Endothelial cell of umbilical vein (primary cell): Measurements from ENCODE around the gene SIDT1. TPM values are rescaled to one million over a fixed set of nuclear protein-coding genes. Genes with fewer than 3 reads are reported as not detected.

Experiments
- BruUV-seq: library from RNA; stranded (reverse); fragments of 400-500 nt; replicated peaks from 2 replicates; lab custom pipeline; 2021; lab: Mats Ljungman, UMichigan
- CTCF ChIA-PET: fragments of 300-600, 350-600 bp; sonication (Branson Sonifier 250); formaldehyde crosslinking; loops from one replicate; lab custom pipeline; 2021; ENCODE audit warnings: antibody characterized with exemption, inconsistent platforms; lab: Charles Lee
- POLR2A ChIA-PET: fragments of 300-600, 350-600 bp; sonication (Branson Sonifier 250); formaldehyde crosslinking; loops from one replicate; lab custom pipeline; 2021; ENCODE audit warnings: antibody characterized with exemption, inconsistent platforms; lab: Charles Lee
- DNase-seq: peaks from one replicate; pipeline ENCODE4 v3.0.0-alpha.2; 2011; ENCODE audit warnings: low read depth, low spot score
- FAIRE-seq: peaks from 2 replicates; lab custom pipeline; 2011; peaks lifted over from hg19 to GRCh38; lab: Jason Lieb, UNC
- H2AFZ ChIP-seq: 2 replicates; pipeline ENCODE4 v1.6.0; 2012; ENCODE audit warnings: low read depth, low read length, control low read depth, inconsistent platforms
- H3K27ac ChIP-seq: 2 replicates; pipeline ENCODE4 v1.5.1; 2011; ENCODE audit warnings: low read depth, mild to moderate bottlenecking, control low read depth, low read length, moderate library complexity; ENCODE audit not compliant: insufficient read depth
- H3K27me3 ChIP-seq, 2 experiments: 2 replicates each; pipeline versions ENCODE4 v1.6.0 to v1.6.1; 2011; ENCODE audit warnings: low read length in 2 of 2, mixed read lengths in 1 of 2; ENCODE audit not compliant: control insufficient read depth in 2 of 2, insufficient read depth in 2 of 2
- H3K36me3 ChIP-seq, 2 experiments: 2 replicates in 1 of 2; 3 replicates in 1 of 2; pipeline ENCODE4 v1.5.1; 2011; ENCODE audit warnings: low read length in 2 of 2, mild to moderate bottlenecking in 1 of 2, moderate library complexity in 1 of 2; ENCODE audit not compliant: control insufficient read depth in 2 of 2, insufficient read depth in 2 of 2; ENCODE audit errors: extremely low read depth in 1 of 2
- H3K4me1 ChIP-seq: 3 replicates; pipeline ENCODE4 v1.5.1; 2011; ENCODE audit warnings: mild to moderate bottlenecking, low read length; ENCODE audit not compliant: control insufficient read depth, insufficient read depth; ENCODE audit errors: extremely low read depth
- H3K4me2 ChIP-seq: 2 replicates; pipeline ENCODE4 v1.6.1; 2011; ENCODE audit warnings: low read length, control low read depth, mixed read lengths; ENCODE audit not compliant: insufficient read depth
- H3K4me3 ChIP-seq, 3 experiments: fragments of 200-600 bp in 1 of 3; sonication (generic), shearing (Covaris generic) in 1 of 3; replicated peaks in 1 of 3; 2 replicates each; pipeline ENCODE4 v1.5.1; 2011 to 2016; ENCODE audit warnings: control low read depth in 3 of 3, low read length in 3 of 3, mild to moderate bottlenecking in 2 of 3, inconsistent platforms in 1 of 3, low read depth in 1 of 3, moderate library complexity in 1 of 3; ENCODE audit not compliant: insufficient read depth in 1 of 3
- H3K79me2 ChIP-seq: 2 replicates; pipeline ENCODE4 v1.6.0; 2012; ENCODE audit warnings: low read length, inconsistent platforms; ENCODE audit not compliant: control insufficient read depth, insufficient read depth
- H3K9ac ChIP-seq: replicated peaks from 2 replicates; pipeline ENCODE3; 2011; ENCODE audit warnings: low read length, control low read depth; ENCODE audit not compliant: insufficient read depth; ENCODE audit errors: extremely low read depth
- H3K9me1 ChIP-seq: replicated peaks from 3 replicates; pipeline ENCODE4 v1.6.0; 2011; ENCODE audit warnings: mild to moderate bottlenecking, low read length; ENCODE audit not compliant: control insufficient read depth, insufficient read depth; ENCODE audit errors: extremely low read depth
- H3K9me3 ChIP-seq: replicated peaks from 2 replicates; pipeline ENCODE4 v1.5.1; 2012; ENCODE audit warnings: low read length, inconsistent platforms; ENCODE audit not compliant: control insufficient read depth, insufficient read depth
- H4K20me1 ChIP-seq: replicated peaks from 2 replicates; pipeline ENCODE3; 2011; ENCODE audit warnings: mild to moderate bottlenecking, low read length; ENCODE audit not compliant: control insufficient read depth, insufficient read depth; ENCODE audit errors: extremely low read depth
- EZH2 ChIP-seq: IDR thresholded peaks from 2 replicates; pipeline ENCODE4 v1.6.1; 2012; ENCODE audit warnings: borderline replicate concordance, low read depth, mild to moderate bottlenecking, moderate library complexity, low read length, inconsistent platforms; ENCODE audit not compliant: severe bottlenecking
- FOS ChIP-seq: IDR thresholded peaks from 2 replicates; pipeline ENCODE4 v1.6.1; 2011; ENCODE audit warnings: mild to moderate bottlenecking, low read length, moderate library complexity, borderline replicate concordance; ENCODE audit not compliant: insufficient read depth
- GATA2 ChIP-seq: IDR thresholded peaks from 2 replicates; pipeline ENCODE4 v1.7.0; 2011; ENCODE audit warnings: low read depth, mild to moderate bottlenecking, moderate library complexity, mixed read lengths, low read length; ENCODE audit not compliant: insufficient read length, insufficient read depth
- JUN ChIP-seq: IDR thresholded peaks from 2 replicates; pipeline ENCODE4 v1.6.1; 2011; ENCODE audit warnings: borderline replicate concordance, low read depth; ENCODE audit not compliant: insufficient read length, insufficient read depth
- MYC ChIP-seq: IDR thresholded peaks from one replicate; pipeline ENCODE4 v1.6.1; 2011; ENCODE audit warnings: mild to moderate bottlenecking, low read depth, low read length
- POLR2A ChIP-seq: IDR thresholded peaks from 2 replicates; pipeline ENCODE4 v1.6.1; 2012; ENCODE audit warnings: low read depth, mild to moderate bottlenecking, control low read depth, low read length
- POLR2AphosphoS5 ChIP-seq: IDR thresholded peaks from 2 replicates; pipeline ENCODE4 v1.6.1; 2012; ENCODE audit warnings: low read depth, mild to moderate bottlenecking, control low read depth, low read length, moderate library complexity; ENCODE audit not compliant: insufficient read depth
- dilution Hi-C: fragments of 300-500 bp; cut with MboI; formaldehyde crosslinking; loops from one replicate; pipeline ENCODE4 v1.15.0; 2019; ENCODE audit warnings: low sequenced_read_pairs; ENCODE audit not compliant: extremely low pct_ligation_motif_present
- intact Hi-C: fragments of 100-400 bp; cut with micrococcal nuclease; formaldehyde crosslinking; loops from one replicate; pipeline ENCODE4 v1.10.0; 2022
- polyA plus RNA-seq, 4 experiments: library from polyadenylated mRNA; depleted of rRNA in 3 of 4; stranded (reverse) in 3 of 4; unstranded in 1 of 4; fragments of >200 nt; gene quantifications; 2 replicates each; pipeline versions ENCODE4 v1.2.1 to v1.2.3, GENCODE V29; 2011 to 2012; ENCODE audit warnings: missing spikeins in 1 of 4
- total RNA-seq: library from RNA; stranded (reverse); gene quantifications from 2 replicates; pipeline ENCODE4 v1.2.3, GENCODE V29; 2021
- TF ChIP-seq, protein P1 (sequence below), 2 donors: IDR thresholded peaks; 1 replicate in 1 of 2; 2 replicates in 1 of 2; pipeline ENCODE4 v1.5.1; 2011; ENCODE audit warnings: low read length in 2 of 2, mild to moderate bottlenecking in 2 of 2, moderate library complexity in 2 of 2, control low read depth in 1 of 2, inconsistent platforms in 1 of 2, low read depth in 1 of 2; ENCODE audit not compliant: insufficient read depth in 1 of 2; ENCODE audit errors: extremely low read depth in 1 of 2
- TF ChIP-seq, protein P2 (sequence below): IDR thresholded peaks from 2 replicates; pipeline ENCODE4 v1.6.1; 2011; ENCODE audit not compliant: insufficient read depth, insufficient read length

Gene SIDT1
- total and polyA plus RNA-seq, 2 donors (not counting 3 experiments of a cell fraction or from before 2014, with no cell fraction given), result 0.07 TPM; not detected in 1

DNA sequence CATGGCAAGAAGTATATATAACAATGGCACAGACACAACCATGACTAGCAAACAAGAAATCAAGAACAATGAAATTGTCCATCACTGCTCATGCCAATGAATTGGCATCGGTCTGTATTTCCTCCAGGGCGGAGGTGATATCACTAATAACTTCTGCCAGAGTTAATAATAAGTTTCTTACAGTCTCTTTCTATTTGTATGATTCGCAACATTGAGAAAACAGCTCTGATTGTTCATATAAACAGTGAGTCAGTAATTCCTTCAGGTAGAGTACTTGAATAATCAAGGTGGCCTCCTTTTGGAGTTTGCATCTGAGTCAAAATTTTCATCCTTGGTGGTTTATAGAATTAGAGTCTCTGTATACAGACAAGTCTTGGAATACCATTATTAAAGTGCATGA, 9.1 kb upstream of the SIDT1 start:
- Histone ChIP-seq H3K4me3 (no peak overlapping the region), H3K4me2 (no peak overlapping the region), H3K4me1 (no peaks in the 10 kb centered on the region), H2AFZ (no peak overlapping the region), H3K9me3 (no peaks in the 10 kb centered on the region), H3K27me3 (peaks cover 23 to 52% of the 10 kb centered on the region in 2 experiments), H3K27ac (no peak overlapping the region), H4K20me1 (no peaks in the 10 kb centered on the region), H3K9ac (no peak overlapping the region), H3K79me2 (no peaks in the 10 kb centered on the region), H3K9me1 (no peaks in the 10 kb centered on the region), H3K36me3 (no peaks in the 10 kb centered on the region)
- ChIA-PET POLR2A (no interaction called here), CTCF (interaction anchor here (1.0 kb wide), 1 partner anchor 54 kb away, joined by 3 read pairs; no protein-coding TSS in a partner anchor)
- dilution Hi-C loops (no loop called here), intact Hi-C loops (no loop called here)
- BruUV-seq, result no TSS peak
- DNase-seq (no peak), FAIRE-seq (no peak)
- TF ChIP-seq JUN (no peak), GATA2 (no peak), FOS (no peak), EZH2 (no peak)

DNA sequence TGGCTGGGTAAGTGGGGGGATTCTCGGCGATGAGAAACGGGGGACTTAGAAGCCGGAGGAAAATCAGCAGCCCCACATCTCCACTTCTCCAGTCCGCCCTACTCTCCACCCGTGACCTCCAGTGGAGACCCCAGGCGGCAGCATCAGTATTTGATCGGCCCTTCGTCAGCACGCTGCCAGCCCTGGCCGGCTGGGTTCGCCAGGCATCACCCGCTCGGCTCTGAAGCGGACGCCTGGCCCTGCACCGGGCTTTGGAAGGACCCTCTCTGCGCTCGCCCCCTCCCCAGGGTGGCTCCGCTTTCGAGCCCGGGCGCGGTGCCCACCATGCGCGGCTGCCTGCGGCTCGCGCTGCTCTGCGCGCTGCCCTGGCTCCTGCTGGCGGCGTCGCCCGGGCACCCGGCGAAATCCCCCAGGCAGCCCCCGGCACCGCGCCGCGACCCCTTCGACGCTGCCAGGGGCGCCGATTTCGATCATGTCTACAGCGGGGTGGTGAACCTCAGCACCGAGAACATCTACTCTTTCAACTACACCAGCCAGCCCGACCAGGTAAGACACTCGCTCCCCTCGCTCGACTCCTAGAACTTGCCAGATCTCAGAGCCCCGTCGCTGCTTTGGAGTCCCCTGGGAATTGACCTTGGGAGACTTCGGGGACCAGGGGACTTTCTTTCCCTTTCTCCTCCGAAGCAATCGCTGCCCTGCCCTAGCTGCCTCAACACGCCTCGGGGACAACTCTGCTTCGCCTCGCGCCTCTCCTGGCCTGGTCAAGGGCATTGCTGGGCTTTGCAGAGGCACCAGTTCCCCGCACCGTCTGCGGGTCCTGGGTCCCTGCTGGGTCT, 561 bp downstream of the SIDT1 start:
- Histone ChIP-seq H3K27ac (no peak overlapping the region), H3K4me1 (peaks cover 17% of the 10 kb centered on the region), H3K9me3 (no peaks in the 10 kb centered on the region), H4K20me1 (no peaks in the 10 kb centered on the region), H3K4me2 (peak overlapping the region; percentile 87), H2AFZ (peak overlapping the region; percentile 86), H3K9ac (no peak overlapping the region), H3K4me3 (peak overlapping the region; percentile 41 to 65 (median 45)), H3K27me3 (peaks cover 46 to 72% of the 10 kb centered on the region in 2 experiments), H3K9me1 (no peaks in the 10 kb centered on the region), H3K79me2 (no peaks in the 10 kb centered on the region), H3K36me3 (no peaks in the 10 kb centered on the region)
- BruUV-seq, result no TSS peak
- TF ChIP-seq FOS, result no peak
- no peak for TF ChIP-seq POLR2AphosphoS5
- TF ChIP-seq GATA2, result no peak
- TF ChIP-seq, protein P1, sequence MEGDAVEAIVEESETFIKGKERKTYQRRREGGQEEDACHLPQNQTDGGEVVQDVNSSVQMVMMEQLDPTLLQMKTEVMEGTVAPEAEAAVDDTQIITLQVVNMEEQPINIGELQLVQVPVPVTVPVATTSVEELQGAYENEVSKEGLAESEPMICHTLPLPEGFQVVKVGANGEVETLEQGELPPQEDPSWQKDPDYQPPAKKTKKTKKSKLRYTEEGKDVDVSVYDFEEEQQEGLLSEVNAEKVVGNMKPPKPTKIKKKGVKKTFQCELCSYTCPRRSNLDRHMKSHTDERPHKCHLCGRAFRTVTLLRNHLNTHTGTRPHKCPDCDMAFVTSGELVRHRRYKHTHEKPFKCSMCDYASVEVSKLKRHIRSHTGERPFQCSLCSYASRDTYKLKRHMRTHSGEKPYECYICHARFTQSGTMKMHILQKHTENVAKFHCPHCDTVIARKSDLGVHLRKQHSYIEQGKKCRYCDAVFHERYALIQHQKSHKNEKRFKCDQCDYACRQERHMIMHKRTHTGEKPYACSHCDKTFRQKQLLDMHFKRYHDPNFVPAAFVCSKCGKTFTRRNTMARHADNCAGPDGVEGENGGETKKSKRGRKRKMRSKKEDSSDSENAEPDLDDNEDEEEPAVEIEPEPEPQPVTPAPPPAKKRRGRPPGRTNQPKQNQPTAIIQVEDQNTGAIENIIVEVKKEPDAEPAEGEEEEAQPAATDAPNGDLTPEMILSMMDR (IDR thresholded peaks at IDR 0.05; ENCODE audit: extremely low read depth in 1 of 2, insufficient read depth in 1 of 2, low read depth in 1 of 2, low read length in 2 of 2), result peak in 1 of 2 donors; percentile 2
- peak; percentile 82 for TF ChIP-seq EZH2
- no peak for TF ChIP-seq MYC
- TF ChIP-seq, protein P2, sequence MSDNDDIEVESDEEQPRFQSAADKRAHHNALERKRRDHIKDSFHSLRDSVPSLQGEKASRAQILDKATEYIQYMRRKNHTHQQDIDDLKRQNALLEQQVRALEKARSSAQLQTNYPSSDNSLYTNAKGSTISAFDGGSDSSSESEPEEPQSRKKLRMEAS, result no peak
- no peak for TF ChIP-seq POLR2A
- TF ChIP-seq JUN, result no peak
- DNase-seq (peak; percentile 23), FAIRE-seq (no peak)
- POLR2A ChIA-PET, result no interaction called here
- dilution Hi-C loops, result no loop called here
- intact Hi-C loops, result loop anchor here (1.0 kb wide), 2 partner anchors 18 to 35 kb away; partner anchors contain the start of gene SPICE1
- CTCF ChIA-PET, result no interaction called here
